GM13977 (cell line): ENCODE data around the gene GOLIM4.

Experiments used
- DNase-seq: peaks from one replicate; pipeline ENCODE4 v3.0.0; 2012; ENCODE audit warnings: low spot score
- CTCF ChIP-seq: IDR thresholded peaks from 2 replicates; pipeline ENCODE4 v1.5.1; 2012; ENCODE audit warnings: mild to moderate bottlenecking, control low read depth; ENCODE audit not compliant: insufficient read depth; ENCODE audit errors: extremely low read depth, missing control alignments
- in situ Hi-C: fragments of 300-500 bp; cut with MboI; formaldehyde crosslinking; loops from one replicate; pipeline ENCODE4 v1.12.0; 2022; ENCODE audit warnings: low sequenced_read_pairs, low pct_unique_long_range_greater_than_20kb, mixed read lengths, inconsistent platforms; ENCODE audit not compliant: unreplicated experiment

Gene GOLIM4

GRCh38 chr3:168006584-168006983 is 89.1 kb downstream of the GOLIM4 start:
- TF ChIP-seq CTCF = no peak
- no peak for DNase-seq
- in situ Hi-C loops = no loop called here

DNA sequence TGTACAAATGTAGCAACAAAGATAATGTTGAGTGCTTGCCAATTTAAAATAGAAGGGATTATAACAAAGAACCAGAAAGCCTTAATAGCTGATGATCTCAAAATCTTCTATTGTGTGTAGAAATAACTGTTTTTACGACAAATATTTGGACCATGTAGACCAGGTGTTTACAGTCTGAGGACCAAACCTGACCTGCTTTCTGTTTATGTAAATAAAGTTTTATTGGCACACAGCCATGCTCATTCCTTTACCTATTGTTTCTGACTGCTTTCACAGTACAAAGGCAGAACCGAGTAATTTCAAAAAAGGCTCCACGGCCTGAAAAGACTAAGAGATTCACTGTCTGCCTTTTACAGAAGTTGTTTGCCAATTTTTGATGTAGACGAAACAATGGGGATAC is 91.8 kb downstream of the GOLIM4 start:
- in situ Hi-C loops = no loop called here
- DNase-seq = no peak

GRCh38 chr3:168002786-168003368 is 92.8 kb downstream of the GOLIM4 start:
- in situ Hi-C loops = no loop called here
- DNase-seq = no peak
- TF ChIP-seq CTCF = no peak

More for the DNA sequence above, 91.8 kb downstream of the GOLIM4 start:
- no peak for TF ChIP-seq CTCF

GRCh38 chr3:168001244-168001643 is 94.5 kb downstream of the GOLIM4 start:
- no peak for DNase-seq
- in situ Hi-C loops = no loop called here
- TF ChIP-seq CTCF = no peak

DNA sequence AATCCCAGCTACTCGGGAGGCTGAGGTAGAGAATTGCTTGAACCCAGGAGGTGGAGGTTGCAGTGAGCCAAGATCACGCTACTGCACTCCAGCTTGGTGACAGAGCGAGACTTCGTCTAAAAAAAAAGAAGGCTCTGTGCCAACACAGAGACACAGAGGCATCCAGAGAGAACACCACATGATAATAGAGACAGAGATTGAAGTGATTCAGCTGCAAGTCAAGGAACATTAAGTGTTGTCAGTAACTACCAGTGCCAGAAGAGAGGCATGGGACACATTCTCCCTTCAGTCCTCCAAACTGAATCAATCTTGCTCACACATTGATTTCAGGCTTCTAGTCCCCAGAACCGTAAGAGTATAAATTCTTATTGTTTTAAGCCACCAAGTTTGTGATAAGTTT is 97.5 kb downstream of the GOLIM4 start:
- no peak for TF ChIP-seq CTCF
- in situ Hi-C loops = no loop called here
- no peak for DNase-seq

DNA sequence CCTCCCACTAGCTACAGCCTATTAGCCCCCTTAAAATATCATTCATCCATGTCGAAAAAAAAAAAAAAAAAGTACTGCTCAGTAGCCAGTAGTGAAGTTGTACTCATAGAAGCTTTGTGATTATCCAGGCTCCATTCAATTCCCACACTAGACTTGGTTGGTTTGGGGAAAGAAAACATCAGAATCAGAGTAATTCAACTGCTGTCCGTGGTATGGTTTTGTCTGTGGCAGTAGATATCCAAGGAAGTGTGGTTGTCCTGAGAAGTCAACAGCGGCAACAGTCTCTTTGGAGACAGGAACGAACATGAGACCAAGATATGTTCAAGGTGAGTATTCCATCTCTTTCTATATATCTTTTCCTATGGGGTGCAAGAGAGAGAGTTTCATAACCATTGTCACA is 99.2 kb downstream of the GOLIM4 start:
- no peak for DNase-seq
- in situ Hi-C loops = no loop called here
- no peak for TF ChIP-seq CTCF

GRCh38 chr3:167992381-167992780 is 103.3 kb downstream of the GOLIM4 start:
- DNase-seq = no peak
- in situ Hi-C loops = no loop called here
- no peak for TF ChIP-seq CTCF
